AG10803 (cell line): Measurements from ENCODE around the gene EPB41L4A.
"Not testable (repeated sequence)": the region's sequence is repeated elsewhere in the genome, so short reads cannot be mapped to it uniquely, and the experiment has no call there.

Experiments used
- DNase-seq: peaks from one replicate; pipeline ENCODE4 v3.0.0; 2010; ENCODE audit warnings: low read depth
- H3K4me3 ChIP-seq: 2 replicates; pipeline ENCODE4 v1.5.1; 2011; ENCODE audit warnings: mild to moderate bottlenecking, low read length, control low read depth
- CTCF ChIP-seq: conservative IDR thresholded peaks from 2 replicates; pipeline ENCODE4 v1.5.1; 2011; ENCODE audit warnings: mild to moderate bottlenecking, low read length, control low read depth, inconsistent platforms

Gene EPB41L4A

GRCh38 chr5:112210430-112211005 lies 208.6 kb downstream of the EPB41L4A start:
- peak; percentile 28 for DNase-seq
- TF ChIP-seq CTCF = peak; percentile 67
- H3K4me3 ChIP-seq = no peak overlapping the region

GRCh38 chr5:112208699-112209615 lies 210.1 kb downstream of the EPB41L4A start:
- DNase-seq = no peak

GRCh38 chr5:112208195-112208594 lies 210.9 kb downstream of the EPB41L4A start:
- DNase-seq, H3K4me3 ChIP-seq: not testable (repeated sequence)

More at GRCh38 chr5:112208699-112209615, 210.1 kb downstream of the EPB41L4A start:
- no peak overlapping the region for H3K4me3 ChIP-seq
- TF ChIP-seq CTCF = no peak

- no peak overlapping the region for H3K4me3 ChIP-seq
- DNase-seq = no peak
- no peak for TF ChIP-seq CTCF
Measured at GRCh38 chr5:112205846-112206245, 213.2 kb downstream of the EPB41L4A start.

- TF ChIP-seq CTCF = no peak
- no peak for DNase-seq
Measured at GRCh38 chr5:112203229-112203628, 215.8 kb downstream of the EPB41L4A start.

GRCh38 chr5:112202694-112203093 lies 216.4 kb downstream of the EPB41L4A start:
- TF ChIP-seq CTCF = no peak
- no peak for DNase-seq
- no peak overlapping the region for H3K4me3 ChIP-seq

More at GRCh38 chr5:112203229-112203628, 215.8 kb downstream of the EPB41L4A start:
- no peak overlapping the region for H3K4me3 ChIP-seq

- no peak for TF ChIP-seq CTCF
- no peak for DNase-seq
- no peak overlapping the region for H3K4me3 ChIP-seq
Measured at GRCh38 chr5:112201141-112201540, 217.9 kb downstream of the EPB41L4A start.
